C4-2B (cell line): ENCODE data around the gene DAAM1.

Experiments used
- CTCF ChIP-seq: fragments of 450-650 bp; conservative IDR thresholded peaks from 2 replicates; pipeline ENCODE4 v1.5.1; 2017; ENCODE audit warnings: mild to moderate bottlenecking
- ZFX ChIP-seq: fragments of 450-650 bp; IDR thresholded peaks from 2 replicates; pipeline ENCODE4 v1.6.1; 2017

DNA sequence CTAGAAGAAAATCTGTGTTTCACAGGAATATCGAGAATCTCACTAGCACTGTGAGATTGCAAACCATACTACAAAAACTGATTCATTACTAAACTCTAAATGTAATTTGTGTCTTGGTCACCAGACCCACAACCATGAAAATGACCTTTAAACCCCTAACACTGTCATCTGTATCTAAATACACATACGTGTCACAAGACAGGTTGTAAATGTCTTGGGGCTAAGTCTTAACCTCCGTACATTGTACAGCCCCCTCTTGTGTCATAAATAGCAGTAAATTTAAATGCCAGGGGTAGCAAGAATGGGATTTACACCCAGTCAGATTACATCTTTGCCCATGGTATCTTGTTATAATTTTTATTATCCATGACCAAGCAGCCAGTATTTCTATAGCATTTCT, 159.4 kb downstream of the DAAM1 start:
- TF ChIP-seq CTCF, result no peak
- TF ChIP-seq ZFX, result no peak
